Effector memory CD4-positive, alpha-beta T cell (primary cell): ENCODE results near the gene C17orf78.
"Not testable (repeated sequence)": the region's sequence is repeated elsewhere in the genome, so short reads cannot be mapped to it uniquely, and the experiment has no call there.

Source experiments
- DNase-seq, 3 donors: peaks; one replicate each; pipeline ENCODE4 v3.0.0-alpha.2; 2020
- H3K27ac ChIP-seq: 2 replicates; pipeline ENCODE4 v1.7.0; 2013; ENCODE audit warnings: mild to moderate bottlenecking, low read length, moderate library complexity; ENCODE audit not compliant: insufficient read depth, poor library complexity, severe bottlenecking
- H3K27me3 ChIP-seq: replicated peaks from 2 replicates; pipeline ENCODE4 v1.7.0; 2013; ENCODE audit warnings: mild to moderate bottlenecking, low read length; ENCODE audit not compliant: insufficient read depth, control insufficient read depth, poor library complexity, severe bottlenecking
- H3K36me3 ChIP-seq: 2 replicates; pipeline ENCODE4 v1.7.0; 2013; ENCODE audit warnings: mild to moderate bottlenecking, low read length, moderate library complexity; ENCODE audit not compliant: control insufficient read depth, insufficient read depth
- H3K4me1 ChIP-seq: 2 replicates; pipeline ENCODE4 v1.7.0; 2013; ENCODE audit warnings: low read length, mild to moderate bottlenecking; ENCODE audit not compliant: control insufficient read depth, insufficient read depth, poor library complexity, severe bottlenecking
- H3K4me3 ChIP-seq: 2 replicates; pipeline ENCODE4 v1.7.0; 2013; ENCODE audit warnings: low read length, low read depth, mild to moderate bottlenecking; ENCODE audit not compliant: insufficient read depth, poor library complexity, severe bottlenecking
- H3K9me3 ChIP-seq: 2 replicates; pipeline ENCODE4 v1.7.0; 2013; ENCODE audit warnings: mild to moderate bottlenecking, low read length, moderate library complexity; ENCODE audit not compliant: control insufficient read depth

Gene C17orf78

DNA sequence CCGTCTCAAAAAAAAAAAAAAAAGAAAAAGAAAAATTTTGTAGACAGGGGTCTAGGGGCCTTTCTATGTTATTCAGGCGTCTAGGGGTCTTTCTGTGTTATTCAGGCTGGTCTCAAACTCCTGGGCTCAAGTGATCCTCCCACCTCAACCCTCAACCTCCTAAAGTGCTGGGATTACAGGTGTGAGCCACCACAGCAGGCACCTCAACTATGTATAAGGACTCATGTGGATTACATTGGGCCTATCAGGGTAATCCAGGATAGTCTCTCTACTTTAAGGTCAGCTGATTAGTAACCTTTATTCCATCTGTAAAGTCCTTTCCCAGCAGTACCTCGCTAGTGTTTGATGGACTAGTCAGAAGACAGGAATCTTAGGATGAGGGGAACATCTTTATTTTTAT is 53.3 kb downstream of the C17orf78 start:
- H3K4me1 ChIP-seq = no peaks in the 10 kb centered on the region
- no peak overlapping the region for H3K4me3 ChIP-seq
- no peak for DNase-seq
- H3K36me3 ChIP-seq = peaks cover 34% of the 10 kb centered on the region
- H3K27me3 ChIP-seq = no peaks in the 10 kb centered on the region
- H3K9me3 ChIP-seq = no peaks in the 10 kb centered on the region
- no peak overlapping the region for H3K27ac ChIP-seq

DNA sequence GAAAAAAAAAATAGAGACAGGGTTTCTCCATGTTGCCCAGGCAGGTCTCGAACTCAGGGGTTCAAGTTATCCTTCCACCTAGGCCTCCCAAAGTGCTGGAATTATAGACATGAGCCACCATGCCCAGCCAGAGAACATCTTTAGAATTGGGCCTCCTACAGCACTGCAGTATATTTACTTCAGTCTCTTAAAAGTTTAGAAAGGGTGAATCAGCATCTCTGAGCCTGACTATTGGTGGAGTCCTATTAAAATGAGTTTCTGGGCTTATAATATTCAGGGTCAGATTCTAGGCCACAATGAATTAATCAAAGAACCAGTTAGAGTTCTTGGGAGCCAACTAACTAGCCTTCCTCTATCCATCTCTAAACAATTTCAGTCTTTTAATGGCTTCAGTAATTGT is 53.7 kb downstream of the C17orf78 start:
- Histone ChIP-seq H3K27ac (no peak overlapping the region), H3K36me3 (peaks cover 34% of the 10 kb centered on the region), H3K4me3 (no peak overlapping the region), H3K4me1 (no peaks in the 10 kb centered on the region), H3K27me3 (no peaks in the 10 kb centered on the region), H3K9me3 (no peaks in the 10 kb centered on the region)
- DNase-seq = no peak

DNA sequence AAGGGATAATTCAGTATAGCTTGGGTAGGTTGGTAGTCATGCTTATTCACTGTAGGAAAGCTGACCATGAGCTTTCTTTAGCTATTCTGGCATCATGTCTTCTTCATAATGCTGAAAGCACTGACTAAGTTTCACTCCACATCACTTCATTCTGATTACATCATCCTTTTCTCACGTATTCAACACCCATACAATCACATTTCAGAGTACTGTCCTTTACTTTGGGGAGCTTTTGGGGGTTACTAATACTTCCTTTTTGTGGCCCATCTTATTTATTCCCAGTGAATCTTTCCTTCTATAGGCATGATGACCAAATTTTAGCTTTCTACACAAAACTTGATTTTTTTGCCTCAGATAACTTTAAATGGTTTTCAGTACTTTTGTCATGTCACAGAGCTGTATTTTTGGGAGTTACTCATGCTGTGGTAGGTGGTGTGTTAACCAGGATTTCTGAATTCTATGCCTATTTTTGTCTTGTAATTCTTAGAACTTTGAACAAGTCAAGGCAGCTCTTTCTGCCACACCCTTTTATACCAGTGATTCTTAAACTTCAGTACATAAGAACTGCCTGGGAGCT is 54.4 kb downstream of the C17orf78 start:
- Histone ChIP-seq H3K27ac (no peak overlapping the region), H3K4me1 (no peaks in the 10 kb centered on the region)

DNA sequence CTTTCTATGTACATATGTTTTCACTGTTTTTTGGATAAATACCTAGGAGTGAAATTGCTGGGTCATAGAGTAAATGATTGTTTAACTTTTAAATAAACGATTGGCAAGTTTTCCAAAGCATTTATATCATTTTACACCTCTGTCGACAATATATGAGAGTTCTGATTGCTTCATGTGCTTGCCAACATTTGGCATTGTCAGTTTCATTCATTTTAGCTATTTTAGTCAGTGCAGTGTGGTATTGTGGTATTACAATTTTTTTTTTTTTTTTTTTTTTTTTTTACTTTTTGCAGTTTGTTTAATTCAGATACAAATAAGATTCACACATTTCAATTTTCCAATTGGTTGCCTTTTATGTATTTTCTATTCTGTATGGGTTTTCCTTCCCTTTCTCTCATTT is 56.9 kb downstream of the C17orf78 start:
- no peak for DNase-seq
- H3K4me1 ChIP-seq = no peaks in the 10 kb centered on the region
- H3K9me3 ChIP-seq = no peaks in the 10 kb centered on the region
- no peak overlapping the region for H3K4me3 ChIP-seq
- peaks cover 12% of the 10 kb centered on the region for H3K36me3 ChIP-seq
- no peaks in the 10 kb centered on the region for H3K27me3 ChIP-seq
- no peak overlapping the region for H3K27ac ChIP-seq

More for the DNA sequence above, 54.4 kb downstream of the C17orf78 start:
- no peaks in the 10 kb centered on the region for H3K9me3 ChIP-seq
- DNase-seq = no peak
- H3K4me3 ChIP-seq = no peak overlapping the region
- H3K27me3 ChIP-seq = no peaks in the 10 kb centered on the region
- peaks cover 29% of the 10 kb centered on the region for H3K36me3 ChIP-seq

DNA sequence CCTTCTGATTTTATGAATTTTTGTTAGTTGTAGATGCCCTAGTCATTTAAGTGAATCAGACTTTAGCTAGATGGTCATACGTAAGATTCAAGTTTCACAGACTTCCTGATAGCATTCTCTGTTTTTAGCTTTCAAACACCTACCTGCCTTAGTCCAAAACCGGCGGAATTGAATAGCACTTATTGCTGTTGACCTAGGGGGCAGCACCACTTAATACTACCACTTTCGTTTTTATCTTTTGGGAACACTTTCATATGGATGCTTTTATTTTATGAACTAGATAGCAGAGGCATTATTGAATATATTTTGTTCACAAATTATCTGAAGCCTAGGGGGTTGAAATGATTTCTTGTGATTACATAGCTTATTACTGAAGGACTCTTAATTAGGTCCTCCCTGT is 62.4 kb downstream of the C17orf78 start:
- no peak for DNase-seq
- no peaks in the 10 kb centered on the region for H3K9me3 ChIP-seq
- H3K36me3 ChIP-seq = peaks cover 36% of the 10 kb centered on the region
- no peaks in the 10 kb centered on the region for H3K4me1 ChIP-seq
- H3K27me3 ChIP-seq = no peaks in the 10 kb centered on the region
- H3K27ac ChIP-seq = no peak overlapping the region
- H3K4me3 ChIP-seq = no peak overlapping the region

DNA sequence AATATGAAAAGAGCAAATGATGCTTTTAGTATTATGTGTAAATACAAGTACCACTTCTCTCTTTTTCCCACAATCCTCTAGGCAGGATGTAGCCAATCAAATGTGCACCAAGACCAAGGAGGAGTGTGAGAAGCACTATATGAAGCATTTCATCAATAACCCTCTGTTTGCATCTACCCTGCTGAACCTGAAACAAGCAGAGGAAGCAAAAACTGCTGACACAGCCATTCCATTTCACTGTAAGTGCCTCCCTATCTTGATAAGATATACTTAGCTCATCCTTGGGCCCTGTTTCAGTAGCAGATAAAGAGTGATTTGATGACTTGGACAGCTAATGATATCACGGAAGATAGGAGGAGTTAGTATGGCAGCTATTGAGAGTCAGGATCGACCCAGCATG is 64.6 kb downstream of the C17orf78 start:
- no peak for DNase-seq
- Histone ChIP-seq H3K4me1 (no peaks in the 10 kb centered on the region), H3K27ac (no peak overlapping the region), H3K9me3 (no peaks in the 10 kb centered on the region), H3K4me3 (no peak overlapping the region), H3K36me3 (peaks cover 41% of the 10 kb centered on the region), H3K27me3 (no peaks in the 10 kb centered on the region)

DNA sequence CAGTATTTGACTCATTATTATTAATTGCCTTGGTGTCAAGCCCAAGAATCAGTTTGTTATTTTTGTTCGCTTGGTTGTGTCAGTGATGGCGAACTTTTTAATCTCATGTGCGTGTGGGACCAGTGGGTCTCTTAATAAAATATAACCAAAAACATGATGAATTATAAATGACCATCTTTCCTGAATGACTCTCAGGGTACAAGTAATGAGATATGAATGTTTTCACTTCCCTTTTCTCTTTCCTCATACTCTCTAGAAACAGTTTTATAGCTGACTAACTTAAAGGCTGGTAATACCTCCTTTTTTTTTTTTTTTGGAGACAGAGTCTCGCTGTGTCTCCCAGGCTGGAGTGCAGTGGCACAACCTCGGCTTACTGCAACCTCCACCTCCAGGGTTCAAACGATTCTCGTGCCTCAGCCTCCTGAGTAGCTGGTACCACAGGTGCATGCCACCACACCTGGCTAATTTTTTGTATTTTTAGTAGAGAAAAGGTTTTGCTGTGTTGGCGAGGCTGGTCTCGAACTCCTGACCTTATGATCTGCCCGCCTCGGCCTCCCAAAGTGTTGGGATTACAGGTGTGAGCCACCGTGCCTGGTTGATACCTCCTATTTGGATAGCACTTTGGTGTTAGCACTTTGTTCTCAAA is 65.7 kb downstream of the C17orf78 start:
- not testable (repeated sequence) for H3K27me3 ChIP-seq, H3K4me3 ChIP-seq, H3K4me1 ChIP-seq, H3K27ac ChIP-seq, H3K9me3 ChIP-seq, DNase-seq
- peaks cover 45% of the 10 kb centered on the region for H3K36me3 ChIP-seq
